H1 (cell line): ENCODE measurements around the gene IL26. TPM values are rescaled to one million over a fixed set of nuclear protein-coding genes. Genes with fewer than 3 reads are reported as not detected.

Experiments used
- CTCF ChIA-PET: fragments of 300-600 bp; sonication (Branson Sonifier 250); formaldehyde crosslinking; loops from one replicate; lab custom pipeline; 2021; ENCODE audit not compliant: partially characterized antibody; lab: Charles Lee
- POLR2A ChIA-PET: fragments of 300-600 bp; sonication (Branson Sonifier 250); formaldehyde crosslinking; loops from one replicate; lab custom pipeline; 2021; ENCODE audit warnings: inconsistent platforms; ENCODE audit not compliant: partially characterized antibody; lab: Charles Lee
- DNase-seq, 2 experiments: peaks; one replicate each; pipeline versions ENCODE4 v3.0.0 to v3.0.0-alpha.2; 2010 to 2022; ENCODE audit warnings: low spot score in 2 of 2, low read depth in 1 of 2, mixed read lengths in 1 of 2
- FAIRE-seq: peaks from 2 replicates; lab custom pipeline; 2011; peaks lifted over from hg19 to GRCh38; lab: Jason Lieb, UNC
- H2AFZ ChIP-seq: 2 replicates; pipeline ENCODE4 v1.8.1; 2012; ENCODE audit warnings: low read length, inconsistent platforms
- H2AK5ac ChIP-seq: 2 replicates; pipeline ENCODE4 v1.6.1; 2013; ENCODE audit warnings: low read depth, low read length
- H2BK120ac ChIP-seq: replicated peaks from 2 replicates; pipeline ENCODE3; 2013; ENCODE audit warnings: low read depth, low read length, inconsistent platforms
- H2BK12ac ChIP-seq: 2 replicates; pipeline ENCODE4 v1.6.1; 2013; ENCODE audit warnings: low read depth, low read length
- H2BK15ac ChIP-seq: 2 replicates; pipeline ENCODE4 v1.6.1; 2013; ENCODE audit warnings: low read length
- H2BK20ac ChIP-seq: 2 replicates; pipeline ENCODE4 v1.6.1; 2013; ENCODE audit warnings: low read length
- H2BK5ac ChIP-seq: 2 replicates; pipeline ENCODE4 v1.6.1; 2013; ENCODE audit warnings: low read depth, low read length
- H3K14ac ChIP-seq: 2 replicates; pipeline ENCODE4 v1.6.1; 2013; ENCODE audit warnings: inconsistent platforms; ENCODE audit not compliant: insufficient read length
- H3K18ac ChIP-seq: 2 replicates; pipeline ENCODE4 v1.6.1; 2013; ENCODE audit warnings: low read length; ENCODE audit errors: extremely low read depth
- H3K23ac ChIP-seq: 2 replicates; pipeline ENCODE4 v1.6.1; 2013; ENCODE audit warnings: inconsistent platforms; ENCODE audit not compliant: insufficient read length
- H3K23me2 ChIP-seq: 2 replicates; pipeline ENCODE4 v1.6.1; 2013; ENCODE audit warnings: low read depth, low read length
- H3K27ac ChIP-seq: 2 replicates; pipeline ENCODE4 v1.6.1; 2011; ENCODE audit warnings: low read depth, low read length, inconsistent platforms
- H3K27me3 ChIP-seq, 4 experiments: replicated peaks in 1 of 4; 1 replicate in 1 of 4; 2 replicates in 3 of 4; pipeline versions ENCODE4 v1.6.1 to v1.8.1; 2011 to 2013; ENCODE audit warnings: low read length in 3 of 4, mild to moderate bottlenecking in 3 of 4, inconsistent platforms in 2 of 4, mixed read lengths in 2 of 4, moderate library complexity in 1 of 4; ENCODE audit not compliant: control insufficient read depth in 3 of 4, insufficient read depth in 3 of 4; ENCODE audit errors: extremely low read depth in 1 of 4
- H3K36me3 ChIP-seq, 4 experiments: 2 replicates each; pipeline versions ENCODE4 v1.6.1 to v1.8.1; 2011 to 2013; ENCODE audit warnings: mild to moderate bottlenecking in 4 of 4, low read length in 3 of 4, moderate library complexity in 2 of 4, control low read depth in 1 of 4, inconsistent platforms in 1 of 4; ENCODE audit not compliant: insufficient read depth in 4 of 4, control insufficient read depth in 2 of 4
- H3K4ac ChIP-seq: replicated peaks from 2 replicates; pipeline ENCODE3; 2013; ENCODE audit warnings: low read length, low read depth, mixed read lengths, inconsistent platforms; ENCODE audit not compliant: insufficient read length
- H3K4me1 ChIP-seq, 4 experiments: replicated peaks in 1 of 4; 1 replicate in 1 of 4; 2 replicates in 3 of 4; pipeline versions ENCODE4 v1.6.1 to v1.8.1; 2011 to 2013; ENCODE audit warnings: low read length in 3 of 4, inconsistent platforms in 2 of 4, mixed read lengths in 1 of 4; ENCODE audit not compliant: insufficient read depth in 4 of 4, control insufficient read depth in 3 of 4
- H3K4me2 ChIP-seq, 2 experiments: 2 replicates each; pipeline versions ENCODE4 v1.6.1 to v1.8.1; 2011 to 2013; ENCODE audit warnings: low read depth in 2 of 2, low read length in 2 of 2, control low read depth in 1 of 2, inconsistent platforms in 1 of 2, mild to moderate bottlenecking in 1 of 2; ENCODE audit not compliant: insufficient read depth in 1 of 2
- H3K4me3 ChIP-seq, 4 experiments: fragments of 200-600, 300-600 bp in 1 of 4; sonication (generic), shearing (Covaris generic), sonication (Bioruptor Twin) in 1 of 4; 2 replicates each; pipeline versions ENCODE4 v1.5.1 to v1.8.1; 2011 to 2016; ENCODE audit warnings: low read length in 4 of 4, low read depth in 3 of 4, control low read depth in 2 of 4, inconsistent platforms in 2 of 4, mild to moderate bottlenecking in 2 of 4, mixed read lengths in 1 of 4, moderate library complexity in 1 of 4; ENCODE audit not compliant: insufficient read depth in 2 of 4; ENCODE audit errors: extremely low read depth in 1 of 4
- H3K56ac ChIP-seq: replicated peaks from 2 replicates; pipeline ENCODE3; 2013; ENCODE audit warnings: low read depth, mild to moderate bottlenecking, mixed read lengths, low read length, inconsistent platforms; ENCODE audit not compliant: insufficient read length
- H3K79me1 ChIP-seq: 2 replicates; pipeline ENCODE4 v1.6.1; 2013; ENCODE audit warnings: low read depth, low read length, control low read depth
- H3K79me2 ChIP-seq, 2 experiments: 2 replicates each; pipeline versions ENCODE4 v1.6.1 to v1.8.1; 2012 to 2013; ENCODE audit warnings: low read length in 2 of 2, mild to moderate bottlenecking in 2 of 2, inconsistent platforms in 1 of 2; ENCODE audit not compliant: insufficient read depth in 2 of 2, control insufficient read depth in 1 of 2
- H3K9ac ChIP-seq, 4 experiments: replicated peaks in 1 of 4; 1 replicate in 1 of 4; 2 replicates in 3 of 4; pipeline versions ENCODE4 v1.6.1 to v1.8.1; 2011 to 2013; ENCODE audit warnings: low read depth in 3 of 4, low read length in 3 of 4, control low read depth in 2 of 4, mild to moderate bottlenecking in 2 of 4, moderate library complexity in 2 of 4, inconsistent platforms in 1 of 4; ENCODE audit errors: extremely low read depth in 1 of 4
- H3K9me3 ChIP-seq, 2 experiments: 2 replicates each; pipeline versions ENCODE4 v1.6.1 to v1.8.1; 2012 to 2013; ENCODE audit warnings: mild to moderate bottlenecking in 2 of 2, moderate library complexity in 2 of 2, control low read depth in 1 of 2, inconsistent platforms in 1 of 2, low read depth in 1 of 2, low read length in 1 of 2, mixed read lengths in 1 of 2; ENCODE audit not compliant: insufficient read depth in 2 of 2
- H4K20me1 ChIP-seq, 2 experiments: replicated peaks in 1 of 2; 2 replicates each; pipeline versions ENCODE3 to v1.8.1; 2011 to 2013; ENCODE audit warnings: inconsistent platforms in 2 of 2, low read length in 2 of 2, mild to moderate bottlenecking in 1 of 2; ENCODE audit not compliant: insufficient read depth in 2 of 2, control insufficient read depth in 1 of 2
- H4K5ac ChIP-seq: 2 replicates; pipeline ENCODE4 v1.6.1; 2013; ENCODE audit warnings: low read length, low read depth, mixed read lengths, inconsistent platforms; ENCODE audit not compliant: insufficient read length
- H4K8ac ChIP-seq: 2 replicates; pipeline ENCODE4 v1.8.0; 2013; ENCODE audit warnings: mild to moderate bottlenecking, moderate library complexity, low read length, inconsistent platforms; ENCODE audit not compliant: insufficient read depth; ENCODE audit errors: extremely low read depth
- H4K91ac ChIP-seq: replicated peaks from 2 replicates; pipeline ENCODE3; 2013; ENCODE audit warnings: low read length, mixed read lengths, inconsistent platforms; ENCODE audit not compliant: insufficient read length
- CEBPB ChIP-seq: IDR thresholded peaks from 2 replicates; pipeline ENCODE4 v1.6.1; 2012; ENCODE audit warnings: low read depth, low read length
- MAX ChIP-seq: IDR thresholded peaks from 2 replicates; pipeline ENCODE4 v1.6.1; 2012; ENCODE audit warnings: inconsistent platforms
- WGBS, 2 experiments: shearing (Covaris generic) in 1 of 2; methylation state at CpG; one replicate each; pipeline versions ENCODE4 v1.1.6 to v1.1.7; 2013 to 2015; ENCODE audit warnings: low lambda C conversion rate in 2 of 2, mixed read lengths in 2 of 2, inconsistent platforms in 1 of 2, low coverage in 1 of 2, missing lambda C conversion rate in 1 of 2; ENCODE audit not compliant: insufficient replicate concordance in 2 of 2, insufficient coverage in 1 of 2, insufficient read length in 1 of 2; ENCODE audit errors: extremely low coverage in 1 of 2, missing lambda C conversion rate in 1 of 2; 5-methylcytosine and 5-hydroxymethylcytosine counted together
- polyA plus RNA-seq, 7 experiments: library from polyadenylated mRNA; depleted of rRNA in 3 of 7; stranded (reverse) in 5 of 7; unstranded in 2 of 7; fragments of >200 nt in 5 of 7; fragments of 200-250 nt in 2 of 7; gene quantifications; 1 replicate in 5 of 7; 2 replicates in 1 of 7; 4 replicates in 1 of 7; pipeline versions ENCODE4 v1.2.1 to v1.2.3, GENCODE V29; 2011 to 2013; ENCODE audit warnings: missing spikeins in 2 of 7, mixed read lengths in 2 of 7
- total RNA-seq: library from RNA; stranded (reverse); fragmentation: NEBNext Ultra II Directional; extraction: Animal tissue kit (Norgen Biotek cat#: 25700); gene quantifications from 2 replicates; pipeline ENCODE4 v1.2.1, GENCODE V29; 2021

The IL26 gene
- total and polyA plus RNA-seq, 2 of the 8 experiments (the other 6 are each of a cell fraction or from before 2014, with no cell fraction given): not detected

- H2BK20ac ChIP-seq: no peak overlapping the region
- H2BK12ac ChIP-seq: no peak overlapping the region
- H3K36me3 ChIP-seq: no peaks in the 10 kb centered on the region
- no peak overlapping the region for H2BK120ac ChIP-seq
- POLR2A ChIA-PET: interaction anchor here (0.7 kb wide), 1 partner anchor 62 kb away, joined by 3 read pairs; no protein-coding TSS in a partner anchor
- H2BK5ac ChIP-seq: no peak overlapping the region
- no peak overlapping the region for H3K23ac ChIP-seq
- H3K79me1 ChIP-seq: no peaks in the 10 kb centered on the region
- no peak overlapping the region for H4K5ac ChIP-seq
- no peak overlapping the region for H3K9ac ChIP-seq
- H2AFZ ChIP-seq: peak overlapping the region; percentile 91; the same call in 1 of the 2 replicates
- H3K79me2 ChIP-seq: no peaks in the 10 kb centered on the region
- CTCF ChIA-PET: interaction anchor here (0.7 to 7.5 kb wide), 29 partner anchors 9 to 174 kb away, joined by 3 to 82 read pairs (median 5); partner anchors contain the start of gene MDM1
- H4K8ac ChIP-seq: no peak overlapping the region
- H2AK5ac ChIP-seq: no peak overlapping the region
- FAIRE-seq (no peak), DNase-seq (no peak)
- no peak overlapping the region for H3K4me3 ChIP-seq
- no peak overlapping the region for H3K18ac ChIP-seq
- no peaks in the 10 kb centered on the region for H3K4me1 ChIP-seq
- H3K56ac ChIP-seq: no peak overlapping the region
- H3K14ac ChIP-seq: no peak overlapping the region
- H3K4me2 ChIP-seq: no peak overlapping the region
- no peak overlapping the region for H4K91ac ChIP-seq
- H3K9me3 ChIP-seq: no peaks in the 10 kb centered on the region
- WGBS, 2 experiments: 64% methylated on average over 4 of the region's 4 CpGs; no CpG with 5 or more reads in 1 of the 2 experiments
- no peaks in the 10 kb centered on the region for H3K23me2 ChIP-seq
- H3K4ac ChIP-seq: no peak overlapping the region
- TF ChIP-seq CEBPB (0 out of 2 replicates have a peak, but pooled peaks have one; percentile 41), MAX (no peak)
- no peaks in the 10 kb centered on the region for H3K27me3 ChIP-seq
- no peaks in the 10 kb centered on the region for H4K20me1 ChIP-seq
- H2BK15ac ChIP-seq: no peak overlapping the region
- no peak overlapping the region for H3K27ac ChIP-seq
These were observed 68.2 kb downstream of the IL26 start for GRCh38 chr12:68157380-68157779.
